ENCODE results near the gene MIGA1. TPM values are rescaled to one million over a fixed set of nuclear protein-coding genes. Genes with fewer than 3 reads are reported as not detected.

The MIGA1 gene
- total and polyA plus RNA-seq, 2 of the 4 experiments (the other 2 are of a cell fraction), result 5.7 to 16.3 TPM

DNA sequence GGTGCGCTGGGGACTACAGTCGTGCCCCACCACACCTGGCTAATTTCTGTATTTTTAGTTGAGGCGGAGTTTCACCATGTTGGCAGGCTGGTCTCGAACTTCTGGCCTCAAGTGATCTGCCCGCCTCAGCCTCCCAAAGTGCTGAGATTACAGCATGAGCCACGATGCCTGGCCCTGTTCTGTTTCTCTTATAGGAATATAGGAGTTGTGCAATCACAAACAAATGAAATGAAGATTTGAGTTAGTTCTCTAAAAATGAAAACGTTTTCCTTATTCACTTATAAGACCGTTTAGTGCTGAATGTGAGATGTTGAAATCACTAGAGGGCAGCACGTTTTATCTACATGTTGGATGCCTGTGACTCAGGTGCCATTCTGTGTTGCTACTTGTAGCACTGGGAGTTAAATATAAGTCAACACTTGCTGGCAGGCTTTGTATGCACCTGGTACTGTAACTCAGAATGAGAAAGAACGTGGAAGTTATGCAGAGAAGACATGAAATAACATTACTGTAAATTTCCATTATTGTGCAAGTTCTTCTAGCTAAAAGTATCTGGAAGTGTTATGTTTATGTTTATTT lies 45.8 kb downstream of the MIGA1 start:
- H2AK9ac ChIP-seq (replicated peaks; ENCODE audit: low read depth, low read length, poor library complexity), result no peak overlapping the region
- 0 out of 2 replicates have a peak overlapping the region, but pooled peaks have one; percentile 57 for H3K4ac ChIP-seq (ENCODE audit: low read depth, low read length)
- no peak overlapping the region for H3K9ac ChIP-seq (ENCODE audit: low read depth, low read length)
- peaks cover 5% of the 10 kb centered on the region; the same call in 1 of the 2 replicates for H3K4me1 ChIP-seq (ENCODE audit: control insufficient read depth, insufficient read depth, low read length)
- intact Hi-C loops (cut with micrococcal nuclease), result loop anchor here (10.0 kb wide), 1 partner anchor 290 kb away; no protein-coding TSS in a partner anchor
- peak overlapping the region; percentile 5; the same call in 1 of the 2 replicates for H3K18ac ChIP-seq (ENCODE audit: low read depth, low read length)
- peak; percentile 83 for ATAC-seq (ENCODE audit: low read depth)
- ChIA-PET CTCF (interaction anchor here (0.6 to 1.2 kb wide), 4 partner anchors 8 to 683 kb away, joined by 3 to 5 read pairs (median 3); partner anchors contain the start of gene NEXN), POLR2A (ENCODE audit: unreplicated experiment) (no interaction called here)
- BruUV-seq (replicated peaks), result no TSS peak
- peaks cover 3% of the 10 kb centered on the region for H3K9me1 ChIP-seq (ENCODE audit: insufficient read depth, low read length)
- no peak overlapping the region for H3K4me3 ChIP-seq (ENCODE audit: insufficient read depth, low read depth, low read length)
- H4K20me1 ChIP-seq (ENCODE audit: insufficient read depth, low read length), result no peaks in the 10 kb centered on the region
- no peak overlapping the region for H3K4me2 ChIP-seq (ENCODE audit: low read depth, low read length)
- no peaks in the 10 kb centered on the region for H3K27me3 ChIP-seq (ENCODE audit: control insufficient read depth, insufficient read depth, low read length)
- DNase-seq, result peak; percentile 91
- peak overlapping the region; percentile 63; the same call in 1 of the 2 replicates for H3K27ac ChIP-seq (ENCODE audit: insufficient read depth, low read length)
- WGBS, 2 experiments (ENCODE audit: extremely low coverage in 2 of 2, insufficient read length in 1 of 2), result 65% methylated on average over 3 of the region's 10 CpGs; no CpG with 5 or more reads in 1 of the 2 experiments
- H2AK5ac ChIP-seq (ENCODE audit: low read depth, low read length), result peak overlapping the region; percentile 70
- H3K9me3 ChIP-seq (ENCODE audit: control insufficient read depth, insufficient read depth, low read length), result no peaks in the 10 kb centered on the region
- H3K36me3 ChIP-seq (ENCODE audit: control insufficient read depth, insufficient read depth, low read length), result peaks cover 4% of the 10 kb centered on the region
- no peak overlapping the region for H2AFZ ChIP-seq (replicated peaks; ENCODE audit: low read length, poor library complexity)
- in situ Hi-C loops (cut with MboI; ENCODE audit: low sequenced_read_pairs), result no loop called here
- H2BK15ac ChIP-seq (ENCODE audit: low read depth, low read length), result 0 out of 3 replicates have a peak overlapping the region, but pooled peaks have one; percentile 7
- peak overlapping the region; percentile 69; the same call in 1 of the 2 replicates for H2BK120ac ChIP-seq (ENCODE audit: low read depth, low read length)
- no peak overlapping the region for H3K23ac ChIP-seq (ENCODE audit: low read depth, low read length)
- dilution Hi-C loops (cut with HindIII; ENCODE audit: low sequenced_read_pairs, unreplicated experiment), result no loop called here
- H4K5ac ChIP-seq (ENCODE audit: low read depth, low read length), result peak overlapping the region; percentile 38; the same call in 1 of the 2 replicates
- H4K91ac ChIP-seq (ENCODE audit: insufficient read depth, low read depth, low read length), result peak overlapping the region; percentile 6; the same call in 1 of the 2 replicates
- 0 out of 2 replicates have a peak overlapping the region, but pooled peaks have one; percentile 34 for H3K14ac ChIP-seq (replicated peaks; ENCODE audit: low read depth, low read length)
- H2BK5ac ChIP-seq (ENCODE audit: low read depth, low read length, poor library complexity, severe bottlenecking), result peak overlapping the region; percentile 67
- H3K56ac ChIP-seq (ENCODE audit: extremely low read depth, insufficient read depth, low read length), result no peak overlapping the region
- H4K8ac ChIP-seq (ENCODE audit: low read depth in 2 of 2, low read length in 2 of 2), result peak overlapping the region in 1 of 2 experiments; percentile 43; a peak in 1 of 4 replicates
- TF ChIP-seq RCOR1 (IDR thresholded peaks at IDR 0.05; ENCODE audit: insufficient replicate concordance, low read length) (no peak), CHD1 (IDR thresholded peaks at IDR 0.05; ENCODE audit: low read depth, low read length) (no peak), CEBPB (IDR thresholded peaks at IDR 0.05; ENCODE audit: low read depth, low read length) (peak; percentile 89), RFX5 (IDR thresholded peaks at IDR 0.05; ENCODE audit: low read depth, low read length) (no peak), MXI1 (IDR thresholded peaks at IDR 0.05; ENCODE audit: borderline replicate concordance, low read depth, low read length) (no peak), FOS (IDR thresholded peaks at IDR 0.05; ENCODE audit: low read depth, low read length) (no peak), RAD21 (IDR thresholded peaks at IDR 0.05; ENCODE audit: low read length) (peak; percentile 37), MAFK (IDR thresholded peaks at IDR 0.05; ENCODE audit: low read depth, low read length) (no peak), BHLHE40 (IDR thresholded peaks at IDR 0.05; ENCODE audit: low read depth, low read length) (peak; percentile 89), SMC3 (IDR thresholded peaks at IDR 0.05; ENCODE audit: low read depth, low read length) (no peak), MAZ (IDR thresholded peaks at IDR 0.05; ENCODE audit: borderline replicate concordance, low read depth, low read length) (no peak)
- TF ChIP-seq, protein P1, sequence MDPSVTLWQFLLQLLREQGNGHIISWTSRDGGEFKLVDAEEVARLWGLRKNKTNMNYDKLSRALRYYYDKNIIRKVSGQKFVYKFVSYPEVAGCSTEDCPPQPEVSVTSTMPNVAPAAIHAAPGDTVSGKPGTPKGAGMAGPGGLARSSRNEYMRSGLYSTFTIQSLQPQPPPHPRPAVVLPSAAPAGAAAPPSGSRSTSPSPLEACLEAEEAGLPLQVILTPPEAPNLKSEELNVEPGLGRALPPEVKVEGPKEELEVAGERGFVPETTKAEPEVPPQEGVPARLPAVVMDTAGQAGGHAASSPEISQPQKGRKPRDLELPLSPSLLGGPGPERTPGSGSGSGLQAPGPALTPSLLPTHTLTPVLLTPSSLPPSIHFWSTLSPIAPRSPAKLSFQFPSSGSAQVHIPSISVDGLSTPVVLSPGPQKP (IDR thresholded peaks at IDR 0.05; ENCODE audit: borderline replicate concordance, low read depth, low read length), result no peak
- TF ChIP-seq, protein P2, sequence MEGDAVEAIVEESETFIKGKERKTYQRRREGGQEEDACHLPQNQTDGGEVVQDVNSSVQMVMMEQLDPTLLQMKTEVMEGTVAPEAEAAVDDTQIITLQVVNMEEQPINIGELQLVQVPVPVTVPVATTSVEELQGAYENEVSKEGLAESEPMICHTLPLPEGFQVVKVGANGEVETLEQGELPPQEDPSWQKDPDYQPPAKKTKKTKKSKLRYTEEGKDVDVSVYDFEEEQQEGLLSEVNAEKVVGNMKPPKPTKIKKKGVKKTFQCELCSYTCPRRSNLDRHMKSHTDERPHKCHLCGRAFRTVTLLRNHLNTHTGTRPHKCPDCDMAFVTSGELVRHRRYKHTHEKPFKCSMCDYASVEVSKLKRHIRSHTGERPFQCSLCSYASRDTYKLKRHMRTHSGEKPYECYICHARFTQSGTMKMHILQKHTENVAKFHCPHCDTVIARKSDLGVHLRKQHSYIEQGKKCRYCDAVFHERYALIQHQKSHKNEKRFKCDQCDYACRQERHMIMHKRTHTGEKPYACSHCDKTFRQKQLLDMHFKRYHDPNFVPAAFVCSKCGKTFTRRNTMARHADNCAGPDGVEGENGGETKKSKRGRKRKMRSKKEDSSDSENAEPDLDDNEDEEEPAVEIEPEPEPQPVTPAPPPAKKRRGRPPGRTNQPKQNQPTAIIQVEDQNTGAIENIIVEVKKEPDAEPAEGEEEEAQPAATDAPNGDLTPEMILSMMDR (conservative IDR thresholded peaks at IDR 0.05; ENCODE audit: low read depth, low read length), result peak; percentile 38
- TF ChIP-seq, protein P3, sequence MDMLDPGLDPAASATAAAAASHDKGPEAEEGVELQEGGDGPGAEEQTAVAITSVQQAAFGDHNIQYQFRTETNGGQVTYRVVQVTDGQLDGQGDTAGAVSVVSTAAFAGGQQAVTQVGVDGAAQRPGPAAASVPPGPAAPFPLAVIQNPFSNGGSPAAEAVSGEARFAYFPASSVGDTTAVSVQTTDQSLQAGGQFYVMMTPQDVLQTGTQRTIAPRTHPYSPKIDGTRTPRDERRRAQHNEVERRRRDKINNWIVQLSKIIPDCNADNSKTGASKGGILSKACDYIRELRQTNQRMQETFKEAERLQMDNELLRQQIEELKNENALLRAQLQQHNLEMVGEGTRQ (IDR thresholded peaks at IDR 0.05; ENCODE audit: low read depth, low read length), result no peak
- H2BK20ac ChIP-seq (ENCODE audit: low read depth, low read length), result peak overlapping the region; percentile 65; the same call in 1 of the 2 replicates
- peaks cover 2 to 41% of the 10 kb centered on the region in 2 experiments for H3K79me1 ChIP-seq (ENCODE audit: low read depth in 1 of 2, low read length in 2 of 2)

Data from IMR-90 (cell line).